Body of pancreas (tissue), 4 donors: ENCODE results near the gene PCSK6.

Source experiments
- CTCF ChIP-seq, 7 experiments: fragments of 450-650 bp in 4 of 7; fragments of 200-600 bp in 3 of 7; sonication (generic) in 3 of 7; IDR thresholded peaks; one replicate each; pipeline ENCODE4 v1.5.1; 2016 to 2019; ENCODE audit warnings: antibody characterized with exemption in 7 of 7
- POLR2A ChIP-seq, 3 donors: fragments of 450-650 bp; IDR thresholded peaks; one replicate each; pipeline ENCODE4 v1.6.1; 2016; ENCODE audit warnings: antibody characterized with exemption in 3 of 3, mild to moderate bottlenecking in 2 of 3

- TF ChIP-seq CTCF (IDR thresholded peaks at IDR 0.05) (no peak), POLR2A (IDR thresholded peaks at IDR 0.05) (no peak)
Observed at GRCh38 chr15:101434032-101434920, 55.2 kb downstream of the PCSK6 start.
